Type B pancreatic cell (in vitro differentiated cells): Measurements from ENCODE around the gene CARS2. TPM values are rescaled to one million over a fixed set of nuclear protein-coding genes. Genes with fewer than 3 reads are reported as not detected.

Experiments
- DNase-seq: peaks from one replicate; pipeline ENCODE4 v3.0.0; 2021; ENCODE audit warnings: mixed read lengths; ENCODE audit not compliant: unreplicated experiment; ENCODE audit errors: extremely low spot score
- H3K27ac Mint-ChIP-seq: 2 replicates; pipeline ENCODE4 v1.8.0; 2021; ENCODE audit warnings: mild to moderate bottlenecking, mixed read lengths
- H3K27me3 Mint-ChIP-seq: 2 replicates; pipeline ENCODE4 v1.8.0; 2021; ENCODE audit warnings: mixed read lengths
- H3K36me3 Mint-ChIP-seq: 2 replicates; pipeline ENCODE4 v1.8.0; 2021; ENCODE audit warnings: mixed read lengths
- H3K4me1 Mint-ChIP-seq: one replicate; pipeline ENCODE4 v1.8.0; 2021; ENCODE audit warnings: mixed read lengths; ENCODE audit not compliant: unreplicated experiment
- H3K4me3 Mint-ChIP-seq: 2 replicates; pipeline ENCODE4 v1.8.0; 2021; ENCODE audit warnings: mild to moderate bottlenecking, mixed read lengths
- H3K9me3 Mint-ChIP-seq: 2 replicates; pipeline ENCODE4 v1.8.0; 2021; ENCODE audit warnings: mixed read lengths
- total RNA-seq: library from RNA; stranded (reverse); gene quantifications from 2 replicates; pipeline ENCODE4 v1.2.1, GENCODE V29; 2021; ENCODE audit warnings: low replicate concordance
- TF ChIP-seq, protein P1 (sequence below): fragments of 200-600 bp; sonication (generic); conservative IDR thresholded peaks from 2 replicates; pipeline ENCODE4 v1.5.0; 2021; ENCODE audit warnings: antibody characterized with exemption, mild to moderate bottlenecking

Gene CARS2
- total RNA-seq, 1 donor from 2014 or later, result 73.4 TPM

DNA sequence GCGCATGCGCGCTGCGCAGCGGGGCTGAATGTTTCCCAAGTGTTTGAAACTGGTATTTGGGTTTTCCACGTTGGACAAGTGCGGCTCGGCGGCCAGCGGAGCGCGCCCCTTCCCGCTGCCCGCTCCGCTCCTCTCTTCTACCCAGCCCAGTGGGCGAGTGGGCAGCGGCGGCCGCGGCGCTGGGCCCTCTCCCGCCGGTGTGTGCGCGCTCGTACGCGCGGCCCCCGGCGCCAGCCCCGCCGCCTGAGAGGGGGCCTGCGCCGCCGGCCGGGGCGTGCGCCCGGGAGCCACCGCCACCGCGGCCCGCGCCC lies 7.7 kb upstream of the CARS2 start, which contains the start of gene ING1:
ING1 (plus strand) TSS at position 59 of the 311 bp plus-strand sequence. CDS start 450 bp downstream, outside the sequence.
- Mint-ChIP-seq H3K27me3 (peaks cover 7% of the 10 kb centered on the region), H3K27ac (peak within 1 kb of the TSS; percentile 100), H3K4me1 (peaks cover 15% of the 10 kb centered on the region), H3K9me3 (no peaks in the 10 kb centered on the region), H3K36me3 (no peaks in the 10 kb centered on the region), H3K4me3 (peak within 1 kb of the TSS; percentile 100)
- TF ChIP-seq, protein P1, sequence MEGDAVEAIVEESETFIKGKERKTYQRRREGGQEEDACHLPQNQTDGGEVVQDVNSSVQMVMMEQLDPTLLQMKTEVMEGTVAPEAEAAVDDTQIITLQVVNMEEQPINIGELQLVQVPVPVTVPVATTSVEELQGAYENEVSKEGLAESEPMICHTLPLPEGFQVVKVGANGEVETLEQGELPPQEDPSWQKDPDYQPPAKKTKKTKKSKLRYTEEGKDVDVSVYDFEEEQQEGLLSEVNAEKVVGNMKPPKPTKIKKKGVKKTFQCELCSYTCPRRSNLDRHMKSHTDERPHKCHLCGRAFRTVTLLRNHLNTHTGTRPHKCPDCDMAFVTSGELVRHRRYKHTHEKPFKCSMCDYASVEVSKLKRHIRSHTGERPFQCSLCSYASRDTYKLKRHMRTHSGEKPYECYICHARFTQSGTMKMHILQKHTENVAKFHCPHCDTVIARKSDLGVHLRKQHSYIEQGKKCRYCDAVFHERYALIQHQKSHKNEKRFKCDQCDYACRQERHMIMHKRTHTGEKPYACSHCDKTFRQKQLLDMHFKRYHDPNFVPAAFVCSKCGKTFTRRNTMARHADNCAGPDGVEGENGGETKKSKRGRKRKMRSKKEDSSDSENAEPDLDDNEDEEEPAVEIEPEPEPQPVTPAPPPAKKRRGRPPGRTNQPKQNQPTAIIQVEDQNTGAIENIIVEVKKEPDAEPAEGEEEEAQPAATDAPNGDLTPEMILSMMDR, result no peak
- no peak for DNase-seq

DNA sequence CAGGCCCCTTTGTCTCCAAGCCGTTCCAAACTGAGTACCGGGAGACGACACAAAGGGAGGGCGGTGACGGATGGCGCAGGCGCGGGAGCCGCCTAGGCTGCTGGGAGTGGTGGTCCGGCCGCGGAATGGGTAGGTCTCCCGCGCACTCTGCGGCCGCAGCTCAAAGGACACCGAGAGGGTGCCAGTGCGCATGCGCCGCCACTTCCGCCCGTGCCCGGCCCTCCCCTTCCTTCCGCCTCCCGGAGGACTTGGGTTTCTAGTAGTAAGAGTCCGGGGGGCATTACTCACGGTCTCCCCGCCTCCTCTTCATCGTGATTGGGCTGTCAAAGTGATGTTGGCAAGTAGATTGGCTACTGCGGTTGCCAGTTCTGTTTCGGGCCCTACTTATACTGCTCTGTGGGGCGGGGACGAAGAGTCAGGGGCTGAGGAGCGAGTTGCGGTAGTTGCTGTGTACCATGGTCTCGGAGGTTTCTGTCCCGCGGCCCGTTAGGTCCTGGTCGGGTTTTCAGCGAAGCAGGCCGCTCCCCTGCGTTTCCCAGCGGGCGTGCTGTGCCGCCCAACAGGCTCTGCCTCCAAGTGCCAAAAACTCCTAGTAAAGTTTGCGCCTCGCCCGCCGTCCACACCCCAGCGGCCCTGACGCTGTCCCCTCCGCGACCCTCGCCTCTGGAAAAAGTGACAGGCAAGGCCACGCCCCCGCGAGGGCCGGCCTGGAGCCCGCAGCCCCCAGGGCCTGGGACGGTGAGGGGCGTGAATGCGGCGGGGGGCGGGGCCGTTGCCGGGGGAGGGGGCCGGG lies 7.1 kb upstream of the CARS2 start:
- TF ChIP-seq, protein P1, result peak; percentile 1
- H3K27ac Mint-ChIP-seq, result peak overlapping the region; percentile 99

DNA sequence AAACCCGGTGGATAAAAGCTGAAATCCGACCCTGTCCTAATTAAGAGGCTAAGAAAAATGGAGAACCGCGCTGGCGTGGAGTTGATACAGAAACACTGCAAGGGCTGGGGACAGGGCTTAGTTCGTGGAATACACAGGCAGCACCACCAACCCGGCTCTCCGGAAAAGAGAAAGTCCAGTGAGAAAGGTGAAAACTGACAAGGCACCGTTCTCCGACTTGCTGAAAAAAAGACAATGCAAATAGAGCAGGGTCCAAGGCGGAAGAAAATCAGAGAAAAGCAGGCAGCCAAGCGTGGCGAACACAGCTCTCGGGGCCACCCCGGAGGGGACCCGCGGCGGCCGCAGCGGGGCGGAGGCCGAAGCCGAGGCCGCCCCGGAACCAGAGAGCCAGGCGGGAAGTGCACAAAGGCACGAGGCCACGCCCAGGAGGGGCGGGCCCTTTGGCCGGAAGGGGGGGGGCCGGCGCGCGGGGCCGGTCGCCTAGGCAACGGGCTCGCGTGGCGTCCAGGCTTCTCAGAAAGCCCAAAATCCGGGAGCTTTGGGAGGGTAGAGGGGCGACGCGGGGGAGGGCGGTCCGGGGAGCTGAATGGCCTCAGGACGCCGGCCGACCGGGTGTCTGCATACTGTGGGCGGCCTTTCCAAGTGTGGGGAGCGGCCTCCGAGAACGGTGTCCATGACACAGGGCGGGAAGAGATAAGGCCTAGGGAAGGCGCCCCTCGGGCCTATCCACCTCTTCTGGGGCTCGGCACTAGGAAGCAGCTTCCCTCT lies 6.3 kb upstream of the CARS2 start:
- TF ChIP-seq, protein P1, result no peak
- Mint-ChIP-seq H3K27me3 (peaks cover 7% of the 10 kb centered on the region), H3K9me3 (no peaks in the 10 kb centered on the region), H3K36me3 (no peaks in the 10 kb centered on the region), H3K4me1 (peaks cover 7% of the 10 kb centered on the region), H3K27ac (peak overlapping the region; percentile 99), H3K4me3 (peak overlapping the region; percentile 99)
- DNase-seq, result peak; percentile 85

More for the DNA sequence above, 7.1 kb upstream of the CARS2 start:
- peak; percentile 100 for DNase-seq
- peaks cover 7% of the 10 kb centered on the region for H3K27me3 Mint-ChIP-seq
- peak overlapping the region; percentile 99 for H3K4me3 Mint-ChIP-seq
- no peaks in the 10 kb centered on the region for H3K36me3 Mint-ChIP-seq
- H3K4me1 Mint-ChIP-seq, result peaks cover 13% of the 10 kb centered on the region
- H3K9me3 Mint-ChIP-seq, result no peaks in the 10 kb centered on the region

DNA sequence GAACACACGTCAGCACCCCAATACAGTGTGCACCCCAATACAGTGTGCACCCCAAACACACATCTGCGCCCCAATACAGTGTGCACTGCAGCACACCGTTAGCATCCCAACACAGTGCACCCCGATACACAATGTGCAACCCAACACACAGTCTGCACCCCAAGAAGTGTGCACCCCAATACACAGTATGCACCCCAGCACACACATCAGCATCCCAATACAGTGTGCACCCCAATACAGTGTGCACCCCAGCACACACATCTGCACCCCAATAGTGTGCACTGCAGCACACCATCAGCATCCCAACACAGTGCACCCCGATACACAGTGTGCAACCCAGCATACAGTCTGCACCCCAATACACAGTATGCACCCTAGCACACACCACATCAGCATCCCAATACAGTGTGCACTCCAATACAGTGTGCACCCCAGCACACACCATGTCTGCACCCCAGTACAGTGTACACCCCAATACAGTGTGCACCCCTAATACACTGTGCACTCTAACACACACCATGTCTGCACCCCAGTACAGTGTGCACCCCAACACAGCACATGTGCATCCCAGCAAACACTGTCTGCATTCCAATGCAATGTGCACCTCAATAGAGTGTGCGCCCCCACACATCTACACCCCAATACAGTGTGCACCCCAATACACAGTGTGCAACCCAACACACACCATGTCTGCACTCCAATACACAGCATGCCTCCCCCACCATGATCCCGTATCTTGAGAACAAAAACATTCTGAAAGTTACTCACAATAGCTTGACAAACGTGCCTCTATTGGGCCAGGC lies 855 bp upstream of the CARS2 start:
- peak overlapping the region; percentile 73 for H3K27ac Mint-ChIP-seq
- no peaks in the 10 kb centered on the region for H3K27me3 Mint-ChIP-seq
- peaks cover 10% of the 10 kb centered on the region for H3K36me3 Mint-ChIP-seq
- peak overlapping the region; percentile 93 for H3K4me3 Mint-ChIP-seq
- H3K4me1 Mint-ChIP-seq, result peaks cover 34% of the 10 kb centered on the region
- no peaks in the 10 kb centered on the region for H3K9me3 Mint-ChIP-seq
- DNase-seq, result no peak
- TF ChIP-seq, protein P1, result no peak

DNA sequence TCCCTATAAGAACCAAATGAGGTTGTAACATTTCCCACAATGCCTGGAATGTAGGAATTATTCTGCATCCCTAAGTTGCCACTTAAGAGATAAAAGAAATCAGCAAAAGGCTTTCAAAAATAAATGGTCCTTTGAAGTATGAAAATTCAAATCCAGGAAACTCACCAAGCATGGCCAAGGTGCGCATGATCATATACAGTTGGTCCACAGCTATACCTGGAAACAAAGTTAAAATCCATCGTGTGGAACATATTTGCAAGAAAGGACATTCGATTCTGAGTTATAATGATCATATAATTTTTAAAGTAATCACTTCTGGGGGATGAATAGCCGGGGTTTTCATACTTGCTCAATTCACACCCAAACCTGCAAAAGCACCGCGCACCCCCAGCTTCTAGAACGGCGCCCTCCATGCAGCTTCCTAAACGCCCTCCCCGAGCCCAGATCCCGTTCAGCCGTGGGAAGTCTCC lies 525 bp downstream of the CARS2 start:
- Mint-ChIP-seq H3K27me3 (no peaks in the 10 kb centered on the region), H3K27ac (peak overlapping the region; percentile 81), H3K4me1 (peaks cover 30% of the 10 kb centered on the region), H3K36me3 (peaks cover 14% of the 10 kb centered on the region), H3K4me3 (peak overlapping the region; percentile 93), H3K9me3 (no peaks in the 10 kb centered on the region)
- TF ChIP-seq, protein P1, result no peak
- DNase-seq, result no peak
